Measurements from ENCODE around the gene KRTAP10-2. TPM values are rescaled to one million over a fixed set of nuclear protein-coding genes. Genes with fewer than 3 reads are reported as not detected.
"Not testable (repeated sequence)": the region's sequence is repeated elsewhere in the genome, so short reads cannot be mapped to it uniquely, and the experiment has no call there.

KRTAP10-2 gene
- total RNA-seq, 4 donors from 2014 or later, result not detected

- H3K4me1 ChIP-seq, result no peaks in the 10 kb centered on the region
- no peaks in the 10 kb centered on the region for H3K36me3 ChIP-seq
- no peak overlapping the region for H3K4me3 ChIP-seq
- no peaks in the 10 kb centered on the region for H3K9me3 ChIP-seq
- TF ChIP-seq, protein P1, sequence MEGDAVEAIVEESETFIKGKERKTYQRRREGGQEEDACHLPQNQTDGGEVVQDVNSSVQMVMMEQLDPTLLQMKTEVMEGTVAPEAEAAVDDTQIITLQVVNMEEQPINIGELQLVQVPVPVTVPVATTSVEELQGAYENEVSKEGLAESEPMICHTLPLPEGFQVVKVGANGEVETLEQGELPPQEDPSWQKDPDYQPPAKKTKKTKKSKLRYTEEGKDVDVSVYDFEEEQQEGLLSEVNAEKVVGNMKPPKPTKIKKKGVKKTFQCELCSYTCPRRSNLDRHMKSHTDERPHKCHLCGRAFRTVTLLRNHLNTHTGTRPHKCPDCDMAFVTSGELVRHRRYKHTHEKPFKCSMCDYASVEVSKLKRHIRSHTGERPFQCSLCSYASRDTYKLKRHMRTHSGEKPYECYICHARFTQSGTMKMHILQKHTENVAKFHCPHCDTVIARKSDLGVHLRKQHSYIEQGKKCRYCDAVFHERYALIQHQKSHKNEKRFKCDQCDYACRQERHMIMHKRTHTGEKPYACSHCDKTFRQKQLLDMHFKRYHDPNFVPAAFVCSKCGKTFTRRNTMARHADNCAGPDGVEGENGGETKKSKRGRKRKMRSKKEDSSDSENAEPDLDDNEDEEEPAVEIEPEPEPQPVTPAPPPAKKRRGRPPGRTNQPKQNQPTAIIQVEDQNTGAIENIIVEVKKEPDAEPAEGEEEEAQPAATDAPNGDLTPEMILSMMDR (IDR thresholded peaks at IDR 0.05), result no peak
- TF ChIP-seq POLR2A (IDR thresholded peaks at IDR 0.05), result no peak
- no peak overlapping the region for H3K27ac ChIP-seq
- DNase-seq, result peak in 1 of 3 donors; percentile 30
- no peaks in the 10 kb centered on the region for H3K27me3 ChIP-seq
Observed at GRCh38 chr21:44578371-44579055, 27.2 kb upstream of the KRTAP10-2 start.

GRCh38 chr21:44576025-44576420 lies 24.7 kb upstream of the KRTAP10-2 start:
- H3K4me3 ChIP-seq, result no peak overlapping the region
- no peaks in the 10 kb centered on the region for H3K27me3 ChIP-seq
- DNase-seq, result peak in 1 of 3 donors; percentile 14
- no peak overlapping the region for H3K27ac ChIP-seq
- H3K9me3 ChIP-seq, result peaks cover 0 to 5% (median 0%) of the 10 kb centered on the region in 4 donors
- no peaks in the 10 kb centered on the region for H3K36me3 ChIP-seq
- H3K4me1 ChIP-seq, result no peaks in the 10 kb centered on the region
- TF ChIP-seq, protein P1 (IDR thresholded peaks at IDR 0.05), result no peak
- TF ChIP-seq POLR2A (IDR thresholded peaks at IDR 0.05), result no peak

- no peak overlapping the region for H3K4me3 ChIP-seq
- no peaks in the 10 kb centered on the region for H3K4me1 ChIP-seq
- H3K27me3 ChIP-seq, result no peaks in the 10 kb centered on the region
- no peak overlapping the region for H3K27ac ChIP-seq
- TF ChIP-seq, protein P1 (IDR thresholded peaks at IDR 0.05), result no peak
- no peak for TF ChIP-seq POLR2A (IDR thresholded peaks at IDR 0.05)
- no peaks in the 10 kb centered on the region for H3K36me3 ChIP-seq
- H3K9me3 ChIP-seq, result peaks cover 0 to 5% (median 0%) of the 10 kb centered on the region in 4 donors
- peak in 1 of 3 donors; percentile 34 for DNase-seq
Observed at GRCh38 chr21:44575307-44576024, 24.2 kb upstream of the KRTAP10-2 start.

- Histone ChIP-seq H3K4me1 (no peaks in the 10 kb centered on the region), H3K9me3 (peaks cover 0 to 5% (median 0%) of the 10 kb centered on the region in 4 donors), H3K4me3 (peak overlapping the region in 2 of 4 donors; percentile 22 to 30), H3K36me3 (no peaks in the 10 kb centered on the region), H3K27ac (no peak overlapping the region), H3K27me3 (no peaks in the 10 kb centered on the region)
- no peak for TF ChIP-seq POLR2A (IDR thresholded peaks at IDR 0.05)
- TF ChIP-seq, protein P1 (IDR thresholded peaks at IDR 0.05), result peak in 3 of 6 experiments; percentile 27 to 42 (median 35)
- DNase-seq, result peak in 2 of 3 donors; percentile 72 to 78
Observed at GRCh38 chr21:44574457-44575306, 23.4 kb upstream of the KRTAP10-2 start.

DNA sequence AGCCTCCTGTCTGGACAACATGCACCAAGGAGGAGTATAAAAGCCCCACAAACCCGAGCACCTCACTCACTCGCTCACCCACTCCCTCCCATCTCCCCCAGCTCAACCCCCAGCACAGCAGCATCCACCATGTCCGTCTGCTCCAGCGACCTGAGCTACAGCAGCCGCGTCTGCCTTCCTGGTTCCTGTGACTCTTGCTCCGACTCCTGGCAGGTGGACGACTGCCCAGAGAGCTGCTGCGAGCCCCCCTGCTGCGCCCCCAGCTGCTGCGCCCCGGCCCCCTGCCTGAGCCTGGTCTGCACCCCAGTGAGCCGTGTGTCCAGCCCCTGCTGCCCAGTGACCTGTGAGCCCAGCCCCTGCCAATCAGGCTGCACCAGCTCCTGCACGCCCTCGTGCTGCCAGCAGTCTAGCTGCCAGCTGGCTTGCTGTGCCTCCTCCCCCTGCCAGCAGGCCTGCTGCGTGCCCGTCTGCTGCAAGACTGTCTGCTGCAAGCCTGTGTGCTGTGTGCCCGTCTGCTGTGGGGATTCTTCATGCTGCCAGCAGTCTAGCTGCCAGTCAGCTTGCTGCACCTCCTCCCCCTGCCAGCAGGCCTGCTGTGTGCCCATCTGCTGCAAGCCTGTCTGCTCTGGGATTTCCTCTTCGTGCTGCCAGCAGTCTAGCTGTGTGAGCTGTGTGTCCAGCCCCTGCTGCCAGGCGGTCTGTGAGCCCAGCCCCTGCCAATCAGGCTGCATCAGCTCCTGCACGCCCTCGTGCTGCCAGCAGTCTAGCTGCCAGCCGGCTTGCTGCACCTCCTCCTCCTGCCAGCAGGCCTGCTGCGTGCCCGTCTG lies 22.5 kb upstream of the KRTAP10-2 start, which contains the start of gene KRTAP10-4:
Gene KRTAP10-4, plus strand, starts transcription at position 100 of the 827 bp plus-strand sequence. Its CDS starts 30 bp downstream, at position 130.
- peak in 1 of 3 donors; percentile 24 for DNase-seq
- not testable (repeated sequence) for H3K27me3 ChIP-seq, H3K4me1 ChIP-seq, H3K9me3 ChIP-seq, H3K36me3 ChIP-seq, H3K27ac ChIP-seq
- H3K4me3 ChIP-seq, result peak within 1 kb of the TSS in 2 of 4 donors; percentile 22 to 30

Data from Peyer's patch (tissue), 4 donors.